Kidney (tissue), 14 donors: ENCODE measurements around the gene PPFIA4. TPM values are rescaled to one million over a fixed set of nuclear protein-coding genes. Genes with fewer than 3 reads are reported as not detected.
A peak's percentile ranks its signal among the peaks of the same experiment; 100 is the strongest.

Experiments
- DNase-seq, 5 donors: peaks; one replicate each; pipeline ENCODE4 v3.0.0-alpha.2; 2013 to 2020
- FAIRE-seq: peaks from 2 replicates; lab custom pipeline; 2012; peaks lifted over from hg19 to GRCh38; lab: Jason Lieb, UNC
- H3K27ac ChIP-seq, 2 donors: one replicate each; pipeline ENCODE4 v1.7.0; 2013; ENCODE audit warnings: low read depth in 2 of 2, low read length in 2 of 2, inconsistent platforms in 1 of 2
- H3K27me3 ChIP-seq: one replicate; pipeline ENCODE4 v1.7.1; 2013; ENCODE audit warnings: low read length, inconsistent platforms; ENCODE audit not compliant: control insufficient read depth, insufficient read depth
- H3K36me3 ChIP-seq, 3 donors: one replicate each; pipeline versions ENCODE4 v1.7.0 to v1.7.1; 2013; ENCODE audit warnings: low read length in 3 of 3, control low read depth in 1 of 3, inconsistent platforms in 1 of 3; ENCODE audit not compliant: insufficient read depth in 3 of 3, control insufficient read depth in 2 of 3
- H3K4me1 ChIP-seq, 3 donors: one replicate each; pipeline versions ENCODE4 v1.7.0 to v1.7.1; 2013; ENCODE audit warnings: low read length in 3 of 3, inconsistent platforms in 1 of 3, low read depth in 1 of 3; ENCODE audit not compliant: control insufficient read depth in 2 of 3, insufficient read depth in 2 of 3
- H3K4me3 ChIP-seq, 3 donors: one replicate each; pipeline versions ENCODE4 v1.7.0 to v1.8.1; 2013; ENCODE audit warnings: low read length in 3 of 3, control low read depth in 1 of 3, inconsistent platforms in 1 of 3
- H3K9ac ChIP-seq, 3 donors: one replicate each; pipeline versions ENCODE4 v1.7.0 to v1.7.1; 2013; ENCODE audit warnings: low read length in 3 of 3, control low read depth in 1 of 3, inconsistent platforms in 1 of 3
- H3K9me3 ChIP-seq, 3 donors: one replicate each; pipeline versions ENCODE4 v1.7.0 to v1.7.1; 2013; ENCODE audit warnings: low read length in 3 of 3, control low read depth in 1 of 3, inconsistent platforms in 1 of 3; ENCODE audit not compliant: control insufficient read depth in 2 of 3, insufficient read depth in 1 of 3
- intact Hi-C: fragments of 100-400 bp; cut with DNase I; formaldehyde crosslinking; loops from one replicate; pipeline ENCODE4 v1.11.1; 2022
- polyA plus RNA-seq: library from polyadenylated mRNA; stranded (reverse); fragments of 350-450 nt; fragmentation: Illumina TruSeq; extraction: RNeasy Lipid Tissue Mini Kit (QIAGEN cat#74804); gene quantifications from one replicate; pipeline ENCODE4 v1.2.3, GENCODE V29; 2014; ENCODE audit warnings: low read depth, low replicate concordance; ENCODE audit not compliant: insufficient read depth
- total RNA-seq: library from RNA; stranded (reverse); fragmentation: NEBNext Ultra II Directional; extraction: Animal tissue kit (Norgen Biotek cat#: 25700); gene quantifications from one replicate; pipeline ENCODE4 v1.2.1, GENCODE V29; 2021
- TF ChIP-seq, protein P1 (sequence below): IDR thresholded peaks from 3 replicates; pipeline ENCODE4 v1.5.1; 2012; ENCODE audit warnings: mild to moderate bottlenecking, moderate library complexity, borderline replicate concordance; ENCODE audit not compliant: insufficient read depth; ENCODE audit errors: extremely low read depth
- donor health status: control.
- donor health status: control.
- donor health status: control.
- donor health status: control.
- donor health status: control.
- donor health status: DM: yes; HTN: yes; CAD: no.
- donor health status: Normal renal cell carcinoma (clear cell type).

Gene PPFIA4
- total and polyA plus RNA-seq, 2 donors from 2014 or later: 1.7 to 5.2 TPM

DNA sequence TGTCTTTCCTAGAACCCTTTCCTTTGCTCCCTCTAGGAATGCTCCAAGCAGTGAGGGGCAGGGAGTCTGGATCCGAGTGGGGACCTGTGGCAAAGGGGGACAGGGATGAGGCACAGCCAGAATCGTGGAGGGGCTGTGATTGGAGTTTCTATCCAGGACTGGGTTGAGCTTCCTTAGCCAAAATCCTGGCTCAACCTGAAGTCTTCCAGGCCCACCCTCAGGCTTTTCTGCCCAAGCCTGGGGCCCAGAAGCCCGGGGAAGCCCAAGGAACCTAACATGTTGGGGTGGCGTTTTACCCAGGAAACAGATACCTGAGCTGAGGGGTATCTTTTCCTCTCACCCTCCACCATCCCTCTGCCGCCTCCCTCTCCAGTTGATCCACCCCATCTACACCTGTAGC is 54.2 kb downstream of the PPFIA4 start:
- Histone ChIP-seq H3K9ac (no peak overlapping the region), H3K4me1 (peaks cover 0 to 11% (median 9%) of the 10 kb centered on the region in 3 donors), H3K4me3 (no peak overlapping the region), H3K27me3 (no peaks in the 10 kb centered on the region), H3K27ac (no peak overlapping the region), H3K9me3 (no peaks in the 10 kb centered on the region), H3K36me3 (no peaks in the 10 kb centered on the region)
- TF ChIP-seq, protein P1, sequence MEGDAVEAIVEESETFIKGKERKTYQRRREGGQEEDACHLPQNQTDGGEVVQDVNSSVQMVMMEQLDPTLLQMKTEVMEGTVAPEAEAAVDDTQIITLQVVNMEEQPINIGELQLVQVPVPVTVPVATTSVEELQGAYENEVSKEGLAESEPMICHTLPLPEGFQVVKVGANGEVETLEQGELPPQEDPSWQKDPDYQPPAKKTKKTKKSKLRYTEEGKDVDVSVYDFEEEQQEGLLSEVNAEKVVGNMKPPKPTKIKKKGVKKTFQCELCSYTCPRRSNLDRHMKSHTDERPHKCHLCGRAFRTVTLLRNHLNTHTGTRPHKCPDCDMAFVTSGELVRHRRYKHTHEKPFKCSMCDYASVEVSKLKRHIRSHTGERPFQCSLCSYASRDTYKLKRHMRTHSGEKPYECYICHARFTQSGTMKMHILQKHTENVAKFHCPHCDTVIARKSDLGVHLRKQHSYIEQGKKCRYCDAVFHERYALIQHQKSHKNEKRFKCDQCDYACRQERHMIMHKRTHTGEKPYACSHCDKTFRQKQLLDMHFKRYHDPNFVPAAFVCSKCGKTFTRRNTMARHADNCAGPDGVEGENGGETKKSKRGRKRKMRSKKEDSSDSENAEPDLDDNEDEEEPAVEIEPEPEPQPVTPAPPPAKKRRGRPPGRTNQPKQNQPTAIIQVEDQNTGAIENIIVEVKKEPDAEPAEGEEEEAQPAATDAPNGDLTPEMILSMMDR: no peak
- intact Hi-C loops: no loop called here
- peak in 1 of 5 donors; percentile 16 for DNase-seq
- FAIRE-seq: no peak

DNA sequence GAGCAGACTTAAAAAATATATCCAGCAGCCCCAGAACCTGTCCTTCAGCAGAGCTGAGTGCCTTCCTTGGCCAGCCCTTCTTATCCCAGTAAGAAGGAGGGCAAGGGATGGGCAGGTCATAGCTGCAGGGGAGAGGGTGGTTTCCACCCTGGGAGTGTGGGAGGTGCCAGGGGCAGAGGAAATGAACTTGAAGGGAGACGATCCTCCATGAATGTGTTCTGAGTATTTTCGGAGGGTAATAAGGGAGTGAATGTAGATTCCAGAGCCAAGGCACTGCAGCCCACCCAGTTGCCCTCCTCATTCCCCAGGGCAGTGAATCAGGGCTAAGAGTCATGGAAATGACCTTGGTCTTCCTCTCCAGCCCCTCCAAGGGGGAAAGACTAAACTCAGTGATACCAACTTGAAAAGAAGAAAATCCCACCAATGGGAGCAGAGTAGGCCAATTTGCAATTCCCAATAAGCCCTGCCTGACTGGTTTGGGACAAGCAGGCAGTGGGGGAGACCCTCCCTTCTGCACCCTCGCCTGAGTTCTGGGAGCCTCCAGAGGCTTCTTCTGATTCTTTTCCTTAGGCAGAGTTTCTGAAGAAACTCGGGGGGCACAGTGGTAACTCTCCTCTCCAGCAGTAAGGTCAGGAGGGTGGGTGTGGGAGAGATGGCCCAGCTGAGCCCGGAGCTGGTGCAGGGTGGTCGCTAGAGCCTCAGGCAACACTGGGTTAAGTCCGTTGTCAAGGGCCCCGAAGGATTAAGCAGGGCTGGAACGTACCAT is 55.4 kb downstream of the PPFIA4 start:
- Histone ChIP-seq H3K27me3 (no peaks in the 10 kb centered on the region), H3K9ac (no peak overlapping the region), H3K9me3 (no peaks in the 10 kb centered on the region), H3K36me3 (no peaks in the 10 kb centered on the region), H3K4me1 (peaks cover 0 to 9% (median 4%) of the 10 kb centered on the region in 3 donors), H3K27ac (no peak overlapping the region), H3K4me3 (no peak overlapping the region)
- intact Hi-C loops: no loop called here
- DNase-seq (peak in 1 of 5 donors; percentile 30), FAIRE-seq (no peak)
- TF ChIP-seq, protein P1: no peak

DNA sequence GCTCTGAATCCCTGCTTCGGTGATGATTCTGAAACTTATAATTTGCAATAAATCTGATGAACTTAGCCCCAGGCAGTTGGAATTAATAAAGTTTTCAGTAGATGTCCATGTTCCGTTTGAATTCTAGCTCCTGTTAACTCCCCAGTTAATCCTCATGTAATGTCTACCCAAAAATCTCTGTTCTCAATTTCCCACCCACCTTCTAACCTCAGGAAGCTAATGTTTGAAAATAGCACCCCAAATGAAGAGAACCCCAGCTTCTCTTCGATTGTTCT is 55.9 kb downstream of the PPFIA4 start:
- Histone ChIP-seq H3K36me3 (no peaks in the 10 kb centered on the region), H3K9ac (no peak overlapping the region), H3K9me3 (no peaks in the 10 kb centered on the region), H3K4me3 (no peak overlapping the region), H3K27ac (no peak overlapping the region), H3K27me3 (no peaks in the 10 kb centered on the region), H3K4me1 (peaks cover 0 to 9% (median 4%) of the 10 kb centered on the region in 3 donors)
- intact Hi-C loops: no loop called here
- FAIRE-seq: no peak
- TF ChIP-seq, protein P1: no peak
- DNase-seq: no peak
